Uterus (tissue), 4 donors: ENCODE measurements around the gene CHST1. TPM values are rescaled to one million over a fixed set of nuclear protein-coding genes. Genes with fewer than 3 reads are reported as not detected.

Experiments used
- DNase-seq, 2 donors: peaks; one replicate each; pipeline ENCODE4 v3.0.0-alpha.2; 2019 to 2020
- H3K27ac ChIP-seq, 2 donors: fragments of 200-600 bp; sonication (generic); 1 replicate in 1 of 2; 2 replicates in 1 of 2; pipeline ENCODE4 v1.5.1; 2016 to 2018
- H3K27me3 ChIP-seq, 2 donors: fragments of 200-600 bp; sonication (generic); one replicate each; pipeline ENCODE4 v1.5.1; 2018 to 2019; ENCODE audit warnings: control low read depth in 1 of 2
- H3K36me3 ChIP-seq, 2 donors: fragments of 200-600 bp; sonication (generic); one replicate each; pipeline ENCODE4 v1.5.1; 2019; ENCODE audit warnings: control low read depth in 1 of 2
- H3K4me1 ChIP-seq, 2 donors: fragments of 200-600 bp; sonication (generic); one replicate each; pipeline ENCODE4 v1.5.1; 2018 to 2019; ENCODE audit warnings: control low read depth in 1 of 2
- H3K4me3 ChIP-seq, 2 donors: fragments of 200-600 bp; sonication (generic); 1 replicate in 1 of 2; 2 replicates in 1 of 2; pipeline ENCODE4 v1.5.1; 2018 to 2019; ENCODE audit warnings: mild to moderate bottlenecking in 1 of 2
- H3K9me3 ChIP-seq, 2 donors: fragments of 200-600 bp; sonication (generic); one replicate each; pipeline ENCODE4 v1.5.1; 2019; ENCODE audit warnings: control low read depth in 1 of 2
- POLR2A ChIP-seq, 2 donors: fragments of 450-650 bp; IDR thresholded peaks; one replicate each; pipeline ENCODE4 v1.6.1; 2016; ENCODE audit warnings: antibody characterized with exemption in 2 of 2, mild to moderate bottlenecking in 1 of 2, moderate library complexity in 1 of 2
- intact Hi-C: fragments of 100-400 bp; cut with DNase I; formaldehyde crosslinking; loops from one replicate; pipeline ENCODE4 v1.15.1; 2023; ENCODE audit warnings: low total_unique reads
- total RNA-seq, 4 donors: library from RNA; depleted of rRNA in 3 of 4; stranded (reverse); fragments of >200 nt in 3 of 4; gene quantifications; one replicate each; pipeline versions ENCODE4 v1.1.0 to v1.2.4, GENCODE V29; 2014 to 2023
- TF ChIP-seq, protein P1 (sequence below), 4 experiments: fragments of 200-600 bp in 2 of 4; fragments of 450-650 bp in 2 of 4; sonication (generic) in 2 of 4; IDR thresholded peaks; one replicate each; pipeline ENCODE4 v1.5.1; 2016 to 2019; ENCODE audit warnings: antibody characterized with exemption in 4 of 4, mild to moderate bottlenecking in 2 of 4, moderate library complexity in 1 of 4
- donor health status: DM: yes; HTN: yes; CAD: no.

The CHST1 gene
- total RNA-seq, 4 donors from 2014 or later = 2.4 to 7.9 (median 5.9) TPM

DNA sequence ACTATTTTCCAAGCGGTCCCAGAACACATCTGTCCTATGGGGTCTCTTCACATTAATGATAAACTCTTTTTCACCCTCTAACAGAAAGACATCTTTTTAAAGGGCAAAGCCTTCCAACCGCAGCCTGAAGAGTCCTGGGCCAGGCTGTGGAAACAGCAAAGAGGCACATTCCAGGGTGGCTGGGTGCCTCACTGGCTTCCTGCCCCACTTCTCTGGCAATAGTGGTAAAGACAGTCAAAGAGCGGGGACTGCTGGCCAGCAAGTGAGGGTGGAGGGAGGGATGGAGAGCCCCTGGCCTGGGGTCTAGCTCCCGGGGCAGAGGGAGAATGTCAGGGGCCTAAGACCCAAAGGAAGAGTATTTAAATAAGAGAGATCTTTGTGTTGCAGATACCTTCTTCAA lies 10.2 kb upstream of the CHST1 start:
- Histone ChIP-seq H3K27ac (no peak overlapping the region), H3K9me3 (no peaks in the 10 kb centered on the region), H3K4me3 (no peak overlapping the region), H3K27me3 (no peaks in the 10 kb centered on the region), H3K4me1 (no peaks in the 10 kb centered on the region), H3K36me3 (no peaks in the 10 kb centered on the region)
- TF ChIP-seq, protein P1, sequence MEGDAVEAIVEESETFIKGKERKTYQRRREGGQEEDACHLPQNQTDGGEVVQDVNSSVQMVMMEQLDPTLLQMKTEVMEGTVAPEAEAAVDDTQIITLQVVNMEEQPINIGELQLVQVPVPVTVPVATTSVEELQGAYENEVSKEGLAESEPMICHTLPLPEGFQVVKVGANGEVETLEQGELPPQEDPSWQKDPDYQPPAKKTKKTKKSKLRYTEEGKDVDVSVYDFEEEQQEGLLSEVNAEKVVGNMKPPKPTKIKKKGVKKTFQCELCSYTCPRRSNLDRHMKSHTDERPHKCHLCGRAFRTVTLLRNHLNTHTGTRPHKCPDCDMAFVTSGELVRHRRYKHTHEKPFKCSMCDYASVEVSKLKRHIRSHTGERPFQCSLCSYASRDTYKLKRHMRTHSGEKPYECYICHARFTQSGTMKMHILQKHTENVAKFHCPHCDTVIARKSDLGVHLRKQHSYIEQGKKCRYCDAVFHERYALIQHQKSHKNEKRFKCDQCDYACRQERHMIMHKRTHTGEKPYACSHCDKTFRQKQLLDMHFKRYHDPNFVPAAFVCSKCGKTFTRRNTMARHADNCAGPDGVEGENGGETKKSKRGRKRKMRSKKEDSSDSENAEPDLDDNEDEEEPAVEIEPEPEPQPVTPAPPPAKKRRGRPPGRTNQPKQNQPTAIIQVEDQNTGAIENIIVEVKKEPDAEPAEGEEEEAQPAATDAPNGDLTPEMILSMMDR (IDR thresholded peaks at IDR 0.05) = no peak
- no peak for TF ChIP-seq POLR2A (IDR thresholded peaks at IDR 0.05)
- no peak for DNase-seq
- intact Hi-C loops = no loop called here

DNA sequence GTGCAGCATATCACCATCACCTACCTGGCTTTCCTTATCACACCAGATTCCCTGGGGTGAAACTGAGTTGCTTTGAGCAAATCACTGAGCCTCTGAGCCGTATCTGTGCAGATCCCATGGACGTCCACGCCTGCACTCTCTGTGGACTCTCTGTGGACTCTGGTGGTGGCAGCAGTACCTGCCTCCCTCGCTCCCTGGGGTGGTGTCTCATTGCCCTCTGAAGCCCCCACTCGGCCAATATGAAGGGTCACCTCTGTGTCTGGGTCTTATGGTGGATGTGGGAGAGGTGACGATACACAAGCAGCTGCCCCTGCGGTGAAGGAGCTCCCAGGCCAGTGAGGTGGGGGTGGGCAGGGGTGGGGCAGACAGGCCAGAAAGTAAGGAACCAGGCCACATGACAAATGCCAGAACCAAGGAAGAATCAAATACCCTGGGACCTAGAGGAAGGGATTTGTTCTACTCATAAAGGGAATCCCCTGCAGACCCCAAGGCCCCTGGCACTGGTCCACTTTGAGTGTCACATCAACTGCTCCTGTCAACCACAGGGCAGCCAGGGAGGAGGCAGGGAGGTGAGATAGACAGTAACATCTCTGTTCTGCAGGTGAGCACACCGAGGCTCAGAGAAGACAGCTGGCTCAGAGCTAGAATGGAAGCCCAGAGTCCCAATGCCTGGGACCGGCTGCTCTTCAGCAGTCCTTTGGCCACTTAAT lies 9.2 kb upstream of the CHST1 start:
- Histone ChIP-seq H3K4me3 (no peak overlapping the region), H3K9me3 (no peaks in the 10 kb centered on the region), H3K4me1 (no peaks in the 10 kb centered on the region), H3K36me3 (no peaks in the 10 kb centered on the region), H3K27ac (no peak overlapping the region), H3K27me3 (no peaks in the 10 kb centered on the region)
- DNase-seq = no peak
- TF ChIP-seq, protein P1 (IDR thresholded peaks at IDR 0.05) = no peak
- TF ChIP-seq POLR2A (IDR thresholded peaks at IDR 0.05) = no peak
- intact Hi-C loops = no loop called here

DNA sequence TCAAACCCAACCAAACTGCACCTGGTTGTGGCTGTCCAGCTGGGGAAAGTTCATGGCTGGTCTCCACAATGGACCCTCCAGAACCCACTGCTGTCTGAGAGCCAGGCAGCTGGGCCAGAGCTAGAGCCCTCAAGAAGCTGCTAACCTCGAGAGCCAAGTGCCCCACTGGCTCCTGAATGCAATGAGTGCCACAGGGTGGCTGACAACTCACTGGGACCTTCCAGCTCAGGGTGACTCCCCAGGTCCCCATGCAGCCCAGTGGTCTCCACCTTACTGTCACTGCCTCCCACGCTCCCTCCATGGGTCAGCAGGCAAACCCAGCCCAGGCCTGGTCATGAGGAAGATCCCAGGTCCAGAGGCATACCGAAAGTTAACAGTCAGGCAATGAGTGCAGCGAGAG lies 8.0 kb upstream of the CHST1 start:
- intact Hi-C loops = no loop called here

DNA sequence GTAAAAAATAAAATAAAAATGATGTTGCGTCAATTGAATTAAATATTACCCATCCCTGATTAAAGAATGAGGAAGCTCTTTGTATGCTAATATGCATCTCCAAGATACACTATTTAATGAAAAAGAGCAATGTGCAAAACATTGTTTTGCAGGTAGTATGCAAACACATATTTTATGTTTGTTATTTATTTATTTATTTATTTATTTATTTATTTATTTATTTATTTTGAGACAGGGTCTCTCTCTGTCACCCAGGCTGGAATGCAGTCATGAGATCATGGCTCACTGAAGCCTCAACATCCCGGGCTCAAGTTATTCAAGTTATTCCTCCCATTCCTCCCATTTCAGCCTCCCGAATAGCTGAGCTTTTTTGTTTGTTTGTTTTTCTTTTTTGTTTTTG lies 7.2 kb upstream of the CHST1 start:
- Histone ChIP-seq H3K9me3 (no peaks in the 10 kb centered on the region), H3K27me3 (no peaks in the 10 kb centered on the region), H3K27ac (no peak overlapping the region), H3K36me3 (no peaks in the 10 kb centered on the region), H3K4me3 (no peak overlapping the region), H3K4me1 (no peaks in the 10 kb centered on the region)
- no peak for DNase-seq
- no peak for TF ChIP-seq POLR2A (IDR thresholded peaks at IDR 0.05)
- TF ChIP-seq, protein P1 (IDR thresholded peaks at IDR 0.05) = no peak
- intact Hi-C loops = no loop called here

More for the DNA sequence above, 8.0 kb upstream of the CHST1 start:
- Histone ChIP-seq H3K27me3 (no peaks in the 10 kb centered on the region), H3K27ac (no peak overlapping the region), H3K9me3 (no peaks in the 10 kb centered on the region), H3K36me3 (no peaks in the 10 kb centered on the region), H3K4me3 (no peak overlapping the region), H3K4me1 (no peaks in the 10 kb centered on the region)
- TF ChIP-seq, protein P1 (IDR thresholded peaks at IDR 0.05) = no peak
- no peak for TF ChIP-seq POLR2A (IDR thresholded peaks at IDR 0.05)
- DNase-seq = no peak

DNA sequence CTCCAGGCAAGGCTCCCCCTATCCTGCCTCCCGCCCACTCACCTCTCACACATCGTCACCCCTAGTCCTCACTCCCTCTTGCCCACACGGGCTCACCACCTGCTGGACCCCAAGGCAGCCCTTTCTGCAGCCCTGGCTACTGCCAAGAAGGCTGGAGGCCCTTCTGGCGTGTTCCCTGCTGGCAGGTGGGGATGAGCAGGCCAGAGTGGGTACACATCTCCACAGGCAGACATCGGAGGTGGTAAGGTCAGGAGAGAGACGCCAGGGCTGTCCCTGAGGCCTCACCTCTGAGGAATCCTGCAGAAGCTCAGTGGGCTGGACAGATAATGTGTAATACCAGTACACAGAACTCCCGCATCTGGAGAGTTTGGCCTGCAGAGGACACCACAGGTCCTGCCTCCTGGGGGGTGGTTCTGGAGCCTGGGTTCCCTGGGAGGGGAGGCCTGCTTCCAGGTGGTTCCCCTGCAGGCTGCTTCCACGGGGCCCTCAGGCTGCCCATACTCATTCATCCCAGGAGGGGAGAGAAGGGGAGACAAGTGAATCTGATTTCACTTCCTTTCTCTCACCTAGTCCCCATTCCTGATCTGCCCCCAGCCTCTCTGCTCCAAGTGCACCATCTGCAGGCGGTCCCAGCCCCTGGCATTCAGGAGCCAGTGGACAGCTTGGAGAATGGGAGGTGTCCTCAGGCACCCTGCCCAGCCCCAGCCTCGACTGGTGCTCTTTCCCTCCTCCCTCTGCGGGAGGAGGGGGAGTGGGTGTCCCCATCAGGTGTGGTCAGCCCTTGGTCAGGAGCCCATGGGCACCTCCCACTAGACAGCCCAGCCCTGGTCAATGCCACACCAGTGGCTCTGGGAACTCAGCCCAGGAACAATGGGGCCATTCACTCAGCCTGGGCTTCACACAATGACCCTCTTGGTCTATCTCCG lies 6.1 kb upstream of the CHST1 start:
- H3K9me3 ChIP-seq = no peaks in the 10 kb centered on the region
- H3K27me3 ChIP-seq = no peaks in the 10 kb centered on the region
- no peak overlapping the region for H3K4me3 ChIP-seq
- no peaks in the 10 kb centered on the region for H3K4me1 ChIP-seq
- intact Hi-C loops = no loop called here
- no peak for TF ChIP-seq POLR2A (IDR thresholded peaks at IDR 0.05)
- TF ChIP-seq, protein P1 (IDR thresholded peaks at IDR 0.05) = no peak
- H3K27ac ChIP-seq = no peak overlapping the region
- DNase-seq = no peak
- no peaks in the 10 kb centered on the region for H3K36me3 ChIP-seq
